SK-N-SH (cell line): ENCODE data around the gene GPR158. TPM values are rescaled to one million over a fixed set of nuclear protein-coding genes. Genes with fewer than 3 reads are reported as not detected.

Source experiments
- CTCF ChIA-PET: fragments of 300-600, 350-600 bp; formaldehyde crosslinking; extraction: SDS; loops from one replicate; lab custom pipeline; 2021; lab: Yijun Ruan, JAX
- POLR2A ChIA-PET: fragments of 350-600 bp; sonication (Branson Sonifier 250); formaldehyde crosslinking; extraction: SDS; loops from one replicate; lab custom pipeline; 2020; ENCODE audit warnings: antibody characterized with exemption, inconsistent platforms; lab: Yijun Ruan, JAX
- DNase-seq: peaks from one replicate; pipeline ENCODE4 v3.0.0; 2012
- H2AFZ ChIP-seq: fragments of 200-600 bp; sonication (generic); 2 replicates; pipeline ENCODE4 v1.8.1; 2016; ENCODE audit warnings: antibody characterized with exemption, mild to moderate bottlenecking, low read depth
- H3F3A ChIP-seq: fragments of 200-600 bp; sonication (generic); replicated peaks from 2 replicates; pipeline ENCODE3; 2016; ENCODE audit warnings: antibody characterized with exemption, mild to moderate bottlenecking; ENCODE audit not compliant: insufficient read depth
- H3K27ac ChIP-seq, 2 experiments: fragments of 200-500 bp in 1 of 2; fragments of 200-600 bp in 1 of 2; sonication (Bioruptor generic) in 1 of 2; sonication (generic), shearing (Covaris generic) in 1 of 2; 2 replicates each; pipeline versions ENCODE4 v1.5.1 to v1.6.1; 2014 to 2016; ENCODE audit warnings: low read depth in 2 of 2, inconsistent platforms in 1 of 2, low read length in 1 of 2, mild to moderate bottlenecking in 1 of 2, mixed read lengths in 1 of 2
- H3K27me3 ChIP-seq: fragments of 200-600 bp; sonication (generic), shearing (Covaris generic); 2 replicates; pipeline ENCODE4 v1.6.1; 2016; ENCODE audit warnings: mixed run types; ENCODE audit not compliant: insufficient read depth
- H3K36me3 ChIP-seq, 2 experiments: fragments of 200-500 bp in 1 of 2; fragments of 200-600 bp in 1 of 2; sonication (Bioruptor generic) in 1 of 2; sonication (generic) in 1 of 2; replicated peaks in 1 of 2; 2 replicates each; pipeline versions ENCODE3 to v1.5.1; 2014 to 2016; ENCODE audit warnings: low read length in 1 of 2, mild to moderate bottlenecking in 1 of 2; ENCODE audit not compliant: insufficient read depth in 2 of 2, control insufficient read depth in 1 of 2
- H3K4me1 ChIP-seq, 2 experiments: fragments of 200-500 bp in 1 of 2; fragments of 200-600 bp in 1 of 2; sonication (Bioruptor generic) in 1 of 2; sonication (generic), shearing (Covaris generic) in 1 of 2; 2 replicates each; pipeline versions ENCODE4 v1.5.1 to v1.6.1; 2014 to 2016; ENCODE audit warnings: low read depth in 1 of 2, low read length in 1 of 2, mixed run types in 1 of 2; ENCODE audit not compliant: insufficient read depth in 2 of 2, control insufficient read depth in 1 of 2
- H3K4me2 ChIP-seq: fragments of 200-600 bp; sonication (generic), shearing (Covaris generic); 2 replicates; pipeline ENCODE4 v1.6.1; 2017; ENCODE audit warnings: mixed run types
- H3K4me3 ChIP-seq, 2 experiments: fragments of 200-500 bp in 1 of 2; fragments of 200-600 bp in 1 of 2; sonication (Bioruptor generic) in 1 of 2; sonication (generic), shearing (Covaris generic) in 1 of 2; 2 replicates each; pipeline versions ENCODE4 v1.5.1 to v1.8.1; 2014 to 2016; ENCODE audit warnings: low read depth in 2 of 2, inconsistent platforms in 1 of 2, low read length in 1 of 2, mild to moderate bottlenecking in 1 of 2, mixed read lengths in 1 of 2, moderate library complexity in 1 of 2
- H3K79me2 ChIP-seq: fragments of 200-600 bp; sonication (generic); 2 replicates; pipeline ENCODE4 v1.8.1; 2017; ENCODE audit warnings: mild to moderate bottlenecking; ENCODE audit not compliant: insufficient read depth
- H3K9ac ChIP-seq: fragments of 200-600 bp; sonication (generic); 2 replicates; pipeline ENCODE4 v1.6.1; 2017; ENCODE audit warnings: mixed run types
- H3K9me2 ChIP-seq: fragments of 200-600 bp; sonication (generic); 2 replicates; pipeline ENCODE4 v1.6.1; 2017; ENCODE audit warnings: mixed run types
- H3K9me3 ChIP-seq: fragments of 200-600 bp; sonication (generic); 2 replicates; pipeline ENCODE4 v1.6.1; 2017; ENCODE audit warnings: mixed run types, mild to moderate bottlenecking, moderate library complexity
- H4K20me1 ChIP-seq: fragments of 200-600 bp; sonication (generic); 2 replicates; pipeline ENCODE4 v1.6.1; 2017; ENCODE audit warnings: mild to moderate bottlenecking, mixed run types; ENCODE audit not compliant: insufficient read depth
- CHD2 ChIP-seq: fragments of 150-350 bp; IDR thresholded peaks from 2 replicates; pipeline ENCODE4 v1.6.1; 2018; ENCODE audit warnings: low read length; ENCODE audit not compliant: partially characterized antibody
- ELF1 ChIP-seq: IDR thresholded peaks from 2 replicates; pipeline ENCODE4 v1.4.0; 2012
- EP300 ChIP-seq, 2 experiments: IDR thresholded peaks; 2 replicates each; pipeline versions ENCODE4 v1.4.0 to v1.6.1; 2012; ENCODE audit warnings: borderline replicate concordance in 1 of 2, low read depth in 1 of 2, low read length in 1 of 2
- EZH2phosphoT487 ChIP-seq: fragments of 200-600 bp; sonication (generic); IDR thresholded peaks from 2 replicates; pipeline ENCODE4 v1.6.1; 2017; ENCODE audit warnings: low read depth, mixed run types, mild to moderate bottlenecking, antibody characterized with exemption, moderate library complexity, borderline replicate concordance
- FOXJ3 ChIP-seq: sonication (generic); formaldehyde crosslinking; IDR thresholded peaks from 2 replicates; pipeline ENCODE4 v1.5.1; 2020; ENCODE audit warnings: mild to moderate bottlenecking, missing genetic modification reagents
- JUND ChIP-seq: IDR thresholded peaks from 2 replicates; pipeline ENCODE4 v1.4.0; 2012
- MXI1 ChIP-seq: IDR thresholded peaks from 2 replicates; pipeline ENCODE4 v1.6.1; 2012; ENCODE audit warnings: mild to moderate bottlenecking, low read depth, low read length, improper control_type of control experiment
- NFIC ChIP-seq: IDR thresholded peaks from 2 replicates; pipeline ENCODE4 v1.4.0; 2012; ENCODE audit warnings: borderline replicate concordance
- POLR2AphosphoS5 ChIP-seq: IDR thresholded peaks from 2 replicates; pipeline ENCODE4 v1.6.1; 2012; ENCODE audit warnings: low read depth, low read length
- RAD21 ChIP-seq: IDR thresholded peaks from 2 replicates; pipeline ENCODE4 v1.6.1; 2012; ENCODE audit warnings: mild to moderate bottlenecking, low read length
- RFX5 ChIP-seq: IDR thresholded peaks from 2 replicates; pipeline ENCODE4 v1.6.1; 2012; ENCODE audit warnings: mild to moderate bottlenecking, improper control_type of control experiment, low read length
- RXRA ChIP-seq: IDR thresholded peaks from 2 replicates; pipeline ENCODE4 v1.4.0; 2012; ENCODE audit warnings: low read depth, mild to moderate bottlenecking, borderline replicate concordance
- SIN3A ChIP-seq: IDR thresholded peaks from 2 replicates; pipeline ENCODE4 v1.6.1; 2012; ENCODE audit warnings: low read depth, mild to moderate bottlenecking, low read length, moderate library complexity, borderline replicate concordance
- SMC3 ChIP-seq: IDR thresholded peaks from 2 replicates; pipeline ENCODE4 v1.6.1; 2012; ENCODE audit warnings: low read depth, low read length, improper control_type of control experiment
- TAF1 ChIP-seq: IDR thresholded peaks from 2 replicates; pipeline ENCODE4 v1.6.1; 2012; ENCODE audit warnings: low read depth, mild to moderate bottlenecking, low read length, moderate library complexity, borderline replicate concordance
- TCF12 ChIP-seq: IDR thresholded peaks from 2 replicates; pipeline ENCODE4 v1.4.0; 2012
- TEAD4 ChIP-seq: IDR thresholded peaks from 2 replicates; pipeline ENCODE4 v1.4.0; 2012; ENCODE audit warnings: mild to moderate bottlenecking, borderline replicate concordance; ENCODE audit not compliant: insufficient read depth
- YY1 ChIP-seq: IDR thresholded peaks from 2 replicates; pipeline ENCODE4 v1.4.0; 2012; ENCODE audit warnings: low read depth, mild to moderate bottlenecking
- WGBS: methylation state at CpG from one replicate; pipeline ENCODE4 v1.1.6; 2017; ENCODE audit warnings: low lambda C conversion rate; 5-methylcytosine and 5-hydroxymethylcytosine counted together
- polyA plus RNA-seq, 3 experiments: library from polyadenylated mRNA; depleted of rRNA; stranded (reverse); fragments of >200 nt; gene quantifications; 2 replicates each; pipeline ENCODE4 v1.2.3, GENCODE V29; 2012
- TF ChIP-seq, protein P1 (sequence below): IDR thresholded peaks from 2 replicates; pipeline ENCODE4 v1.4.0; 2012; ENCODE audit warnings: low read depth
- TF ChIP-seq, protein P2 (sequence below): fragments of 150-350 bp; IDR thresholded peaks from 2 replicates; pipeline ENCODE4 v1.6.1; 2017; ENCODE audit warnings: antibody characterized with exemption, low read length, low read depth, borderline replicate concordance
- TF ChIP-seq, protein P3 (sequence below): IDR thresholded peaks from 2 replicates; pipeline ENCODE4 v1.4.0; 2012; ENCODE audit warnings: low read depth, borderline replicate concordance

Gene GPR158
- polyA plus RNA-seq, 1 of the 3 experiments (the other 2 are of a cell fraction), result not detected

DNA sequence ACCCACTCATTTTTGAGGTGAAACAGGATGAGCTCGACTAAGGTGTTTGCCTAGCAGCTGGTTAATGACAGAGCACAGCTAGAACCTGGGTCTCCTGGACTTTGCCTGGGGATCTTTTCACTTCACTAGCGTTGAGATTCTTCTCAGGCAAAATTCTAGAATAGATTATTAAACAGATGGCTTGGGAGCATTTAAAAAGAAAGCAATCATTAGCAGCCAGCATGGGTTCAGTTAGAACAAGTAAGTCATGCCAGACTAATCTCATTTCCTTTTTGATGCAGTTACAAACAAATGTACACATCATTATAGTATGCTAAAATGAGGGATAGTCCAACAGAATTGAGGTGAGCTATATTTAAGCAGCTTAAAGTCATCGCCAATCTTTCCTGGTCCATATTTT, 467.9 kb downstream of the GPR158 start:
- Histone ChIP-seq H3K9me2 (no peaks in the 10 kb centered on the region), H3K9me3 (no peaks in the 10 kb centered on the region), H4K20me1 (no peaks in the 10 kb centered on the region), H3K27ac (no peak overlapping the region), H3K4me1 (no peaks in the 10 kb centered on the region), H2AFZ (no peak overlapping the region), H3K4me2 (no peak overlapping the region), H3K27me3 (no peaks in the 10 kb centered on the region), H3K79me2 (no peaks in the 10 kb centered on the region), H3K9ac (no peak overlapping the region), H3F3A (no peaks in the 10 kb centered on the region), H3K36me3 (no peaks in the 10 kb centered on the region), H3K4me3 (no peak overlapping the region)
- WGBS, result 32% methylated on average over 3 of the region's 3 CpGs
- POLR2A ChIA-PET, result no interaction called here
- DNase-seq, result no peak
- TF ChIP-seq, protein P1, sequence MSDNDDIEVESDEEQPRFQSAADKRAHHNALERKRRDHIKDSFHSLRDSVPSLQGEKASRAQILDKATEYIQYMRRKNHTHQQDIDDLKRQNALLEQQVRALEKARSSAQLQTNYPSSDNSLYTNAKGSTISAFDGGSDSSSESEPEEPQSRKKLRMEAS, result no peak
- TF ChIP-seq NFIC (no peak), TAF1 (no peak), MXI1 (no peak), CHD2 (no peak), ELF1 (no peak), FOXJ3 (no peak), TCF12 (no peak), SIN3A (no peak), RXRA (no peak), RAD21 (no peak), TEAD4 (no peak), YY1 (no peak), RFX5 (no peak), EP300 (IDR thresholded peaks at IDR 0.05; ENCODE audit: borderline replicate concordance in 1 of 2, low read depth in 1 of 2, low read length in 1 of 2) (no peak), EZH2phosphoT487 (no peak)
- TF ChIP-seq, protein P2, sequence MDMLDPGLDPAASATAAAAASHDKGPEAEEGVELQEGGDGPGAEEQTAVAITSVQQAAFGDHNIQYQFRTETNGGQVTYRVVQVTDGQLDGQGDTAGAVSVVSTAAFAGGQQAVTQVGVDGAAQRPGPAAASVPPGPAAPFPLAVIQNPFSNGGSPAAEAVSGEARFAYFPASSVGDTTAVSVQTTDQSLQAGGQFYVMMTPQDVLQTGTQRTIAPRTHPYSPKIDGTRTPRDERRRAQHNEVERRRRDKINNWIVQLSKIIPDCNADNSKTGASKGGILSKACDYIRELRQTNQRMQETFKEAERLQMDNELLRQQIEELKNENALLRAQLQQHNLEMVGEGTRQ, result no peak
- TF ChIP-seq, protein P3, sequence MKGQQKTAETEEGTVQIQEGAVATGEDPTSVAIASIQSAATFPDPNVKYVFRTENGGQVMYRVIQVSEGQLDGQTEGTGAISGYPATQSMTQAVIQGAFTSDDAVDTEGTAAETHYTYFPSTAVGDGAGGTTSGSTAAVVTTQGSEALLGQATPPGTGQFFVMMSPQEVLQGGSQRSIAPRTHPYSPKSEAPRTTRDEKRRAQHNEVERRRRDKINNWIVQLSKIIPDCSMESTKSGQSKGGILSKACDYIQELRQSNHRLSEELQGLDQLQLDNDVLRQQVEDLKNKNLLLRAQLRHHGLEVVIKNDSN, result no peak
- TF ChIP-seq, all 33 proteins: peak for 0
- CTCF ChIA-PET, result no interaction called here

DNA sequence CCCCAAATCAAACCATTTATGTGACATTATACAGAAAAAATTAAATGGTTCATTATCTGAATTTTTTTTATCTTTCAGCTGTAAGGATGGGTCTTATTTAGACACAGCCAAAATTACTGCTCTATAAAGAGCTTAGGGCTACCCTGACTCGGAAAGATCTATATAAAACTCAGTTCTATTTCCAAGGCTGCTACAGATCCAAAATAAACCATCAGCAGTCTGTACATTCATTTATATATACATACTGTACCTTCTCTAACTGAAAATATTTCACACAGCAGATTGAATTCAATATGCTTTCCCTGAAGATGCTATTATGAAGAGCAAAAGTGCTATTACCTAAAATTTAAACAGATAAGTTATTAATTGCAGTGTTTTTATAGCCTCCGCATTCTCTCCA, 471.6 kb downstream of the GPR158 start:
- Histone ChIP-seq H3K79me2 (no peaks in the 10 kb centered on the region), H3K9ac (no peak overlapping the region), H3K36me3 (no peaks in the 10 kb centered on the region), H3K27me3 (no peaks in the 10 kb centered on the region), H3F3A (no peaks in the 10 kb centered on the region), H3K4me1 (no peaks in the 10 kb centered on the region), H3K9me2 (no peaks in the 10 kb centered on the region), H3K9me3 (no peaks in the 10 kb centered on the region), H2AFZ (no peak overlapping the region), H3K4me3 (no peak overlapping the region), H3K4me2 (no peak overlapping the region), H3K27ac (no peak overlapping the region), H4K20me1 (no peaks in the 10 kb centered on the region)
- TF ChIP-seq SMC3 (no peak), YY1 (no peak), RFX5 (no peak), POLR2AphosphoS5 (no peak), SIN3A (no peak), CHD2 (no peak), JUND (no peak), FOXJ3 (no peak)
- TF ChIP-seq, protein P1, result no peak
- TF ChIP-seq, protein P2, result no peak
- no peak for DNase-seq
- WGBS, result 42% methylated on average over 2 of the region's 2 CpGs
- POLR2A ChIA-PET, result no interaction called here
- CTCF ChIA-PET, result no interaction called here
